Caco-2 (cell line): Measurements from ENCODE around the gene DRAM2. TPM values are rescaled to one million over a fixed set of nuclear protein-coding genes. Genes with fewer than 3 reads are reported as not detected.

Source experiments
- BruUV-seq: library from RNA; stranded (reverse); fragments of 400-500 nt; replicated peaks from 2 replicates; lab custom pipeline; 2021; lab: Mats Ljungman, UMichigan
- CTCF ChIA-PET: fragments of 300-600 bp; sonication (Branson Sonifier 250); formaldehyde crosslinking; loops from one replicate; lab custom pipeline; 2022; ENCODE audit warnings: antibody characterized with exemption; lab: Charles Lee
- POLR2A ChIA-PET: fragments of 300-600 bp; sonication (Branson Sonifier 250); formaldehyde crosslinking; loops from one replicate; lab custom pipeline; 2022; ENCODE audit warnings: antibody characterized with exemption; lab: Charles Lee
- DNase-seq, 2 experiments: peaks; one replicate each; pipeline versions ENCODE4 v3.0.0 to v3.0.0-alpha.2; 2020 to 2022
- H3K27me3 ChIP-seq: replicated peaks from 2 replicates; pipeline ENCODE4 v1.6.0; 2011; ENCODE audit warnings: low read length; ENCODE audit not compliant: control insufficient read depth, insufficient read depth
- H3K36me3 ChIP-seq: 2 replicates; pipeline ENCODE4 v1.5.1; 2011; ENCODE audit warnings: low read length; ENCODE audit not compliant: control insufficient read depth, insufficient read depth
- H3K4me1 ChIP-seq: fragments of 250-450 bp; sonication (Bioruptor Pico); 2 replicates; pipeline ENCODE4 v1.5.1; 2020; ENCODE audit warnings: mild to moderate bottlenecking
- H3K4me3 ChIP-seq: 2 replicates; pipeline ENCODE4 v1.5.1; 2011; ENCODE audit warnings: low read depth, mild to moderate bottlenecking, control low read depth, low read length
- H3K9me3 ChIP-seq: fragments of 250-450 bp; sonication (Bioruptor Pico); 2 replicates; pipeline ENCODE4 v1.5.1; 2020; ENCODE audit warnings: mild to moderate bottlenecking, moderate library complexity
- H3K27ac Mint-ChIP-seq: one replicate; pipeline ENCODE4 v1.8.0; 2022; ENCODE audit warnings: mixed read lengths; ENCODE audit not compliant: unreplicated experiment
- H3K27me3 Mint-ChIP-seq: one replicate; pipeline ENCODE4 v1.8.0; 2022; ENCODE audit warnings: mixed read lengths; ENCODE audit not compliant: insufficient read depth, unreplicated experiment
- H3K36me3 Mint-ChIP-seq: one replicate; pipeline ENCODE4 v1.8.0; 2022; ENCODE audit warnings: mild to moderate bottlenecking, mixed read lengths; ENCODE audit not compliant: insufficient read depth, unreplicated experiment
- H3K4me1 Mint-ChIP-seq: one replicate; pipeline ENCODE4 v1.8.0; 2022; ENCODE audit warnings: low read depth, mixed read lengths; ENCODE audit not compliant: unreplicated experiment
- H3K4me3 Mint-ChIP-seq: one replicate; pipeline ENCODE4 v1.8.0; 2022; ENCODE audit warnings: mild to moderate bottlenecking, moderate library complexity, mixed read lengths; ENCODE audit not compliant: unreplicated experiment
- H3K9me3 Mint-ChIP-seq: one replicate; pipeline ENCODE4 v1.8.0; 2022; ENCODE audit warnings: mixed read lengths; ENCODE audit not compliant: unreplicated experiment
- CTCF ChIP-seq, 2 experiments: fragments of 200-600 bp in 1 of 2; IDR thresholded peaks; 1 replicate in 1 of 2; 2 replicates in 1 of 2; pipeline versions ENCODE4 v1.5.1 to v1.8.0; 2011 to 2022; ENCODE audit warnings: antibody characterized with exemption in 1 of 2, control low read depth in 1 of 2, inconsistent platforms in 1 of 2, low read depth in 1 of 2, low read length in 1 of 2, mild to moderate bottlenecking in 1 of 2, moderate library complexity in 1 of 2; ENCODE audit not compliant: insufficient read depth in 1 of 2, severe bottlenecking in 1 of 2, unreplicated experiment in 1 of 2
- intact Hi-C: fragments of 100-400 bp; cut with micrococcal nuclease; formaldehyde crosslinking; loops from one replicate; pipeline ENCODE4 v1.10.0; 2022; ENCODE audit not compliant: unreplicated experiment
- total RNA-seq: library from RNA; stranded (reverse); gene quantifications from 2 replicates; pipeline ENCODE4 v1.2.3, GENCODE V29; 2022

DRAM2 gene
- total RNA-seq, 1 experiment from 2014 or later: 29.0 TPM

- Histone ChIP-seq H3K4me1 (no peaks in the 10 kb centered on the region), H3K27me3 (no peaks in the 10 kb centered on the region), H3K9me3 (no peaks in the 10 kb centered on the region), H3K4me3 (no peak overlapping the region), H3K36me3 (no peaks in the 10 kb centered on the region)
- no peaks in the 10 kb centered on the region for H3K4me1 Mint-ChIP-seq
- H3K4me3 Mint-ChIP-seq: no peak overlapping the region
- BruUV-seq: no TSS peak
- H3K36me3 Mint-ChIP-seq: peaks cover 7% of the 10 kb centered on the region
- DNase-seq: no peak
- no peak overlapping the region for H3K27ac Mint-ChIP-seq
- no peak for TF ChIP-seq CTCF (IDR thresholded peaks at IDR 0.05; ENCODE audit: insufficient read depth in 1 of 2, low read depth in 1 of 2, low read length in 1 of 2, severe bottlenecking in 1 of 2, unreplicated experiment in 1 of 2)
- no peaks in the 10 kb centered on the region for H3K9me3 Mint-ChIP-seq
- H3K27me3 Mint-ChIP-seq: no peaks in the 10 kb centered on the region
- ChIA-PET POLR2A (no interaction called here), CTCF (no interaction called here)
- intact Hi-C loops: no loop called here
Measured at GRCh38 chr1:111175349-111175748, 35.5 kb upstream of the DRAM2 start.

- Histone ChIP-seq H3K9me3 (no peaks in the 10 kb centered on the region), H3K4me1 (no peaks in the 10 kb centered on the region), H3K27me3 (no peaks in the 10 kb centered on the region), H3K36me3 (no peaks in the 10 kb centered on the region), H3K4me3 (no peak overlapping the region)
- no peaks in the 10 kb centered on the region for H3K4me1 Mint-ChIP-seq
- intact Hi-C loops: no loop called here
- CTCF ChIA-PET: no interaction called here
- no peak for TF ChIP-seq CTCF (IDR thresholded peaks at IDR 0.05; ENCODE audit: insufficient read depth in 1 of 2, low read depth in 1 of 2, low read length in 1 of 2, severe bottlenecking in 1 of 2, unreplicated experiment in 1 of 2)
- POLR2A ChIA-PET: no interaction called here
- H3K27me3 Mint-ChIP-seq: no peaks in the 10 kb centered on the region
- no peak overlapping the region for H3K27ac Mint-ChIP-seq
- no TSS peak for BruUV-seq
- no peaks in the 10 kb centered on the region for H3K9me3 Mint-ChIP-seq
- peaks cover 7% of the 10 kb centered on the region for H3K36me3 Mint-ChIP-seq
- DNase-seq: no peak
- no peak overlapping the region for H3K4me3 Mint-ChIP-seq
Measured at GRCh38 chr1:111174070-111174469, 34.2 kb upstream of the DRAM2 start.

GRCh38 chr1:111172463-111172862, 32.6 kb upstream of the DRAM2 start:
- POLR2A ChIA-PET: no interaction called here
- H3K36me3 ChIP-seq: no peaks in the 10 kb centered on the region
- no peak for TF ChIP-seq CTCF (IDR thresholded peaks at IDR 0.05; ENCODE audit: insufficient read depth in 1 of 2, low read depth in 1 of 2, low read length in 1 of 2, severe bottlenecking in 1 of 2, unreplicated experiment in 1 of 2)

More at GRCh38 chr1:111172463-111172862, 32.6 kb upstream of the DRAM2 start:
- DNase-seq: no peak
- Mint-ChIP-seq H3K36me3 (peaks cover 7% of the 10 kb centered on the region), H3K27me3 (no peaks in the 10 kb centered on the region), H3K27ac (no peak overlapping the region), H3K9me3 (no peaks in the 10 kb centered on the region), H3K4me3 (no peak overlapping the region), H3K4me1 (no peaks in the 10 kb centered on the region)
- no peak overlapping the region for H3K4me3 ChIP-seq
- H3K4me1 ChIP-seq: no peaks in the 10 kb centered on the region
- intact Hi-C loops: no loop called here
- H3K27me3 ChIP-seq: no peaks in the 10 kb centered on the region
- no TSS peak for BruUV-seq
- H3K9me3 ChIP-seq: no peaks in the 10 kb centered on the region
- CTCF ChIA-PET: no interaction called here
